Body of pancreas (tissue), 4 donors: ENCODE measurements around the gene ELF2.

ENCODE experiments used
- POLR2A ChIP-seq, 3 donors: fragments of 450-650 bp; IDR thresholded peaks; one replicate each; pipeline ENCODE4 v1.6.1; 2016; ENCODE audit warnings: antibody characterized with exemption in 3 of 3, mild to moderate bottlenecking in 2 of 3
- TF ChIP-seq, protein P1 (sequence below), 7 experiments: fragments of 450-650 bp in 4 of 7; fragments of 200-600 bp in 3 of 7; sonication (generic) in 3 of 7; IDR thresholded peaks; one replicate each; pipeline ENCODE4 v1.5.1; 2016 to 2019; ENCODE audit warnings: antibody characterized with exemption in 7 of 7

DNA sequence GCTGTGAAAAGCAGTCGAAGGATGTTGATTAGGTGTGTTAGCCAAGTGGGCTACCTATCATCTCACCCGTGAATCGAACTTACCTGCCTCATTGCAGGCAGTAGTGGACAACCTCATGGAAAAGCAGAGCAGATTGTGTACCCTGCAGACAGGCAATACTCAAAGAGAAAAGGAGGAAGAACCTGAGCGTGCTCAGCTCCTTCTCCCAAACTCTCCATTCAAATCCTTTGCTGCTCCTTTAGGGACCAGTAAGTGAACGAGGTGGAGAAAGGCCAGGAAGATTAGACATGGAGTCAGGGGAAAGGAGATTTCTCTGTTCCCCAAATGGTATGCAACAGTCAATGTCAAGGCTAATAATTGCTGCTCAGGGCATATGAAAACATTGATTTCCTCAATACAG lies 45.2 kb upstream of the ELF2 start:
- TF ChIP-seq, protein P1, sequence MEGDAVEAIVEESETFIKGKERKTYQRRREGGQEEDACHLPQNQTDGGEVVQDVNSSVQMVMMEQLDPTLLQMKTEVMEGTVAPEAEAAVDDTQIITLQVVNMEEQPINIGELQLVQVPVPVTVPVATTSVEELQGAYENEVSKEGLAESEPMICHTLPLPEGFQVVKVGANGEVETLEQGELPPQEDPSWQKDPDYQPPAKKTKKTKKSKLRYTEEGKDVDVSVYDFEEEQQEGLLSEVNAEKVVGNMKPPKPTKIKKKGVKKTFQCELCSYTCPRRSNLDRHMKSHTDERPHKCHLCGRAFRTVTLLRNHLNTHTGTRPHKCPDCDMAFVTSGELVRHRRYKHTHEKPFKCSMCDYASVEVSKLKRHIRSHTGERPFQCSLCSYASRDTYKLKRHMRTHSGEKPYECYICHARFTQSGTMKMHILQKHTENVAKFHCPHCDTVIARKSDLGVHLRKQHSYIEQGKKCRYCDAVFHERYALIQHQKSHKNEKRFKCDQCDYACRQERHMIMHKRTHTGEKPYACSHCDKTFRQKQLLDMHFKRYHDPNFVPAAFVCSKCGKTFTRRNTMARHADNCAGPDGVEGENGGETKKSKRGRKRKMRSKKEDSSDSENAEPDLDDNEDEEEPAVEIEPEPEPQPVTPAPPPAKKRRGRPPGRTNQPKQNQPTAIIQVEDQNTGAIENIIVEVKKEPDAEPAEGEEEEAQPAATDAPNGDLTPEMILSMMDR (IDR thresholded peaks at IDR 0.05), result no peak
- TF ChIP-seq POLR2A (IDR thresholded peaks at IDR 0.05), result no peak
